B cell (primary cell): Measurements from ENCODE around the gene MORC4. TPM values are rescaled to one million over a fixed set of nuclear protein-coding genes. Genes with fewer than 3 reads are reported as not detected.

ENCODE experiments used
- ATAC-seq: fragments of 200-7000 bp; cut with Tn5 transposase; one replicate; pipeline ENCODE4 v1.10.0; 2021; ENCODE audit warnings: low read depth, mild to moderate bottlenecking, moderate number of reproducible peaks, moderate library complexity
- CTCF ChIA-PET: fragments of 350-600 bp; sonication (Branson Sonifier 250); formaldehyde crosslinking; loops from one replicate; lab custom pipeline; 2021; ENCODE audit warnings: antibody characterized with exemption, inconsistent platforms; lab: Charles Lee
- POLR2A ChIA-PET: fragments of 350-600 bp; sonication (Branson Sonifier 250); formaldehyde crosslinking; loops from one replicate; lab custom pipeline; 2021; ENCODE audit warnings: antibody characterized with exemption; lab: Charles Lee
- DNase-seq: peaks from one replicate; pipeline ENCODE4 v3.0.0; 2013
- H2AFZ ChIP-seq: 2 replicates; pipeline ENCODE4 v1.6.1; 2012; ENCODE audit warnings: mild to moderate bottlenecking, low read depth, low read length; ENCODE audit not compliant: insufficient read depth, poor library complexity, severe bottlenecking
- H3K27ac ChIP-seq, 2 donors: 1 replicate in 1 of 2; 2 replicates in 1 of 2; pipeline ENCODE4 v1.5.1; 2012 to 2013; ENCODE audit warnings: low read length in 2 of 2, mild to moderate bottlenecking in 2 of 2, moderate library complexity in 1 of 2
- H3K27me3 ChIP-seq, 4 experiments: fragments of 200-600 bp in 1 of 4; sonication (generic) in 1 of 4; replicated peaks in 1 of 4; 1 replicate in 2 of 4; 2 replicates in 2 of 4; pipeline versions ENCODE4 v1.6.1 to v1.7.0; 2013 to 2016; ENCODE audit warnings: low read length in 3 of 4, mild to moderate bottlenecking in 2 of 4, mixed read lengths in 1 of 4, moderate library complexity in 1 of 4; ENCODE audit not compliant: insufficient read depth in 4 of 4, control insufficient read depth in 3 of 4; ENCODE audit errors: control extremely low read depth in 1 of 4
- H3K36me3 ChIP-seq, 2 experiments: replicated peaks in 1 of 2; 1 replicate in 1 of 2; 2 replicates in 1 of 2; pipeline versions ENCODE4 v1.6.1 to v1.7.1; 2013; ENCODE audit warnings: low read length in 1 of 2; ENCODE audit not compliant: insufficient read depth in 2 of 2, control insufficient read depth in 1 of 2; ENCODE audit errors: control extremely low read depth in 1 of 2, extremely low read depth in 1 of 2
- H3K4me1 ChIP-seq, 2 donors: fragments of 200-600 bp in 1 of 2; sonication (generic) in 1 of 2; 1 replicate in 1 of 2; 2 replicates in 1 of 2; pipeline versions ENCODE4 v1.5.1 to v1.6.1; 2013 to 2017; ENCODE audit warnings: low read length in 2 of 2; ENCODE audit not compliant: control insufficient read depth in 2 of 2, insufficient read depth in 2 of 2
- H3K4me2 ChIP-seq: replicated peaks from 2 replicates; pipeline ENCODE3; 2012; ENCODE audit warnings: mild to moderate bottlenecking, low read depth, low read length; ENCODE audit not compliant: poor library complexity, severe bottlenecking
- H3K4me3 ChIP-seq, 5 experiments: fragments of 200-600 bp in 1 of 5; sonication (generic) in 1 of 5; 1 replicate in 3 of 5; 2 replicates in 2 of 5; pipeline versions ENCODE4 v1.5.1 to v1.7.0; 2011 to 2016; ENCODE audit warnings: low read length in 4 of 5, mild to moderate bottlenecking in 4 of 5, low read depth in 2 of 5, control low read depth in 1 of 5, moderate library complexity in 1 of 5; ENCODE audit not compliant: insufficient read depth in 1 of 5; ENCODE audit errors: control extremely low read depth in 1 of 5, extremely low read depth in 1 of 5
- H3K79me2 ChIP-seq: fragments of 200-600 bp; sonication (generic); one replicate; pipeline ENCODE4 v1.6.0; 2016; ENCODE audit warnings: low read length; ENCODE audit not compliant: control insufficient read depth, insufficient read depth
- H3K9ac ChIP-seq: fragments of 200-600 bp; sonication (generic); 2 replicates; pipeline ENCODE4 v1.6.1; 2017; ENCODE audit warnings: mild to moderate bottlenecking, low read length, moderate library complexity
- H3K9me3 ChIP-seq, 3 donors: one replicate each; pipeline versions ENCODE4 v1.6.1 to v1.7.1; 2013; ENCODE audit warnings: low read length in 2 of 3; ENCODE audit not compliant: control insufficient read depth in 2 of 3, insufficient read depth in 1 of 3; ENCODE audit errors: control extremely low read depth in 1 of 3
- H4K20me1 ChIP-seq: 2 replicates; pipeline ENCODE4 v1.6.0; 2012; ENCODE audit warnings: mild to moderate bottlenecking, low read length; ENCODE audit not compliant: insufficient read depth, control insufficient read depth, poor library complexity, severe bottlenecking
- H3K27ac Mint-ChIP-seq: one replicate; pipeline ENCODE4 v1.8.0; 2021; ENCODE audit warnings: mixed read lengths
- H3K27me3 Mint-ChIP-seq: one replicate; pipeline ENCODE4 v1.8.0; 2021; ENCODE audit warnings: mixed read lengths
- H3K4me1 Mint-ChIP-seq: one replicate; pipeline ENCODE4 v1.8.0; 2021; ENCODE audit warnings: mixed read lengths
- H3K4me3 Mint-ChIP-seq: one replicate; pipeline ENCODE4 v1.8.0; 2021; ENCODE audit warnings: mixed read lengths
- H3K9me3 Mint-ChIP-seq: one replicate; pipeline ENCODE4 v1.8.0; 2022; ENCODE audit warnings: mixed read lengths; ENCODE audit not compliant: insufficient read depth
- EZH2 ChIP-seq: IDR thresholded peaks from 2 replicates; pipeline ENCODE4 v1.6.1; 2012; ENCODE audit warnings: borderline replicate concordance, low read depth, mild to moderate bottlenecking, moderate library complexity, low read length; ENCODE audit not compliant: insufficient read depth, poor library complexity, severe bottlenecking
- WGBS: methylation state at CpG from one replicate; pipeline ENCODE4 v1.1.5; 2013; ENCODE audit warnings: missing lambda C conversion rate; ENCODE audit not compliant: insufficient coverage; 5-methylcytosine and 5-hydroxymethylcytosine counted together
- intact Hi-C: fragments of 100-400 bp; cut with micrococcal nuclease; formaldehyde crosslinking; loops from one replicate; pipeline ENCODE4 v1.10.0; 2022
- polyA minus RNA-seq: library from RNA; depleted of rRNA, polyadenylated mRNA; stranded (reverse); fragments of >200 nt; gene quantifications from 2 replicates; pipeline ENCODE4 v1.2.3, GENCODE V29; 2012
- polyA plus RNA-seq: library from polyadenylated mRNA; depleted of rRNA; stranded (reverse); fragments of >200 nt; gene quantifications from 2 replicates; pipeline ENCODE4 v1.2.3, GENCODE V29; 2012
- total RNA-seq, 2 donors: library from RNA; stranded (reverse); fragments of 120-200 nt in 1 of 2; gene quantifications; 1 replicate in 1 of 2; 2 replicates in 1 of 2; pipeline versions ENCODE4 v1.2.3 to v1.2.4, GENCODE V29; 2013 to 2022
- TF ChIP-seq, protein P1 (sequence below): fragments of 200-600 bp; IDR thresholded peaks from one replicate; pipeline ENCODE4 v1.8.0; 2022; ENCODE audit warnings: antibody characterized with exemption, mild to moderate bottlenecking

MORC4 gene
- 6.3 and 6.5 TPM in 2 replicates for total RNA-seq
- total RNA-seq (2013), result 6.0 TPM
- 1.1 and 2.0 TPM in 2 replicates for polyA plus RNA-seq
- polyA minus RNA-seq, result 2.0 and 2.4 TPM in 2 replicates

DNA sequence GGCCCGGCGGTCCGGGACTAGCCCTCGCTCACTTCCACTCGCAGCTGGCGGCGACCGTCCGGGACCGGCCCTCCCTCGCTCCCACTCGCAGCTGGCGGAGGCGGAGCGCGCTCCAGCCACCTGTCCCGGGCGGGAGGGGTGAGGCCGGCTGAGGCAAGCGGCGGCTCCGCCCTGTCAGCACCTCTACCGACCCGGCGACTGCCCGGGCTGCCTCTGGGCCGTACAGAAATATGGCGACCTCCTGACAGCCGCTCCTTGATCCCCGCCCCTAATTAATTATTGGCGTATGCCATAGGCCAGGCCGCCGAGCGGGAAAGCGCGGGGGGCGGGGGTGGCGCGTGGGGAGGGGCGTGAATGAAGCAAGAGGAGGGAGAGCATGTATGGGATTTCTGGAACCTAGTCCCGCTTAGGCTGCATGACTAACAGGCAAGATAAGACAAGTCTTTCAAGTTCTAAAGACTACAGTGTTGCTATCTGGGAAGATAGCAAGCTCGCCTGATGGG is at the start of gene MORC4:
Gene MORC4, minus strand, starts transcription at position 200 of the 503 bp plus-strand sequence. CDS start 243 bp downstream, outside the sequence.
- WGBS, result 0% methylated on average over 16 of the region's 42 CpGs
- H3K4me2 ChIP-seq, result peak within 1 kb of the TSS; percentile 77
- H3K27me3 ChIP-seq, result no peaks in the 10 kb centered on the region
- H3K9ac ChIP-seq, result peak within 1 kb of the TSS; percentile 61
- no peaks in the 10 kb centered on the region for H4K20me1 ChIP-seq
- H2AFZ ChIP-seq, result peak within 1 kb of the TSS; percentile 68
- ChIA-PET CTCF (interaction anchor here (1.9 to 2.1 kb wide), 2 partner anchors 429 to 776 kb away, joined by 11 to 14 read pairs; partner anchors contain the start of genes NCBP2L and TSC22D3), POLR2A (no interaction called here)
- H3K36me3 ChIP-seq, result no peaks in the 10 kb centered on the region
- H3K4me3 ChIP-seq, result peak within 1 kb of the TSS in 4 of 5 experiments; percentile 42 to 67 (median 54)
- no peaks in the 10 kb centered on the region for H3K9me3 ChIP-seq
- H3K4me1 ChIP-seq, result peaks cover 3 to 7% of the 10 kb centered on the region in 2 donors
- peak; percentile 66 for DNase-seq
- H3K9me3 Mint-ChIP-seq, result no peaks in the 10 kb centered on the region
- peaks cover 4% of the 10 kb centered on the region for H3K4me1 Mint-ChIP-seq
- peak within 1 kb of the TSS; percentile 64 for H3K27ac Mint-ChIP-seq
- no peak within 1 kb of the TSS for H3K27ac ChIP-seq
- peak within 1 kb of the TSS; percentile 81 for H3K4me3 Mint-ChIP-seq
- H3K27me3 Mint-ChIP-seq, result no peaks in the 10 kb centered on the region
- no peaks in the 10 kb centered on the region for H3K79me2 ChIP-seq
- no peak for TF ChIP-seq EZH2
- TF ChIP-seq, protein P1, sequence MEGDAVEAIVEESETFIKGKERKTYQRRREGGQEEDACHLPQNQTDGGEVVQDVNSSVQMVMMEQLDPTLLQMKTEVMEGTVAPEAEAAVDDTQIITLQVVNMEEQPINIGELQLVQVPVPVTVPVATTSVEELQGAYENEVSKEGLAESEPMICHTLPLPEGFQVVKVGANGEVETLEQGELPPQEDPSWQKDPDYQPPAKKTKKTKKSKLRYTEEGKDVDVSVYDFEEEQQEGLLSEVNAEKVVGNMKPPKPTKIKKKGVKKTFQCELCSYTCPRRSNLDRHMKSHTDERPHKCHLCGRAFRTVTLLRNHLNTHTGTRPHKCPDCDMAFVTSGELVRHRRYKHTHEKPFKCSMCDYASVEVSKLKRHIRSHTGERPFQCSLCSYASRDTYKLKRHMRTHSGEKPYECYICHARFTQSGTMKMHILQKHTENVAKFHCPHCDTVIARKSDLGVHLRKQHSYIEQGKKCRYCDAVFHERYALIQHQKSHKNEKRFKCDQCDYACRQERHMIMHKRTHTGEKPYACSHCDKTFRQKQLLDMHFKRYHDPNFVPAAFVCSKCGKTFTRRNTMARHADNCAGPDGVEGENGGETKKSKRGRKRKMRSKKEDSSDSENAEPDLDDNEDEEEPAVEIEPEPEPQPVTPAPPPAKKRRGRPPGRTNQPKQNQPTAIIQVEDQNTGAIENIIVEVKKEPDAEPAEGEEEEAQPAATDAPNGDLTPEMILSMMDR, result no peak
- ATAC-seq, result peak; percentile 90
- intact Hi-C loops, result loop anchor here (5.0 kb wide), 1 partner anchor 627 kb away; the partner anchor contains the start of gene PRPS1

DNA sequence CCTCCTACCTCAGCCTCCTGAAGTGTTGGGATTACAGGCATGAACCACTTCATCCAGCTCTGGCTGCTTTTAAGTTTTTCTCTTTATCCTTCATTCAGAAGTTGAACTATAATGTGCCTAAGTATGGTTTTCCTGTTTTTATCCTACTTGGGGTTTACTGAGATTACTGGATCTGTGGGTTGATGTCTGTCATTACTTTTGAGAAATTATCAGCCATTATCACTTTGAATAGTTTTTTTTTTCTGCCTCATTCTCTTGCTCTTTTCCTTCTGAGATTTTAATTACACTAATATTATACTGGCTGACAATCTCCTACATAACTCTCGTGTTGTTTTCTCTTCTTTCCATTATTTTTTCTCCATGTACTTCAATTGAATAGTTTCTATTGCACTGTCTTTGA is 47.6 kb upstream of the MORC4 start:
- Histone ChIP-seq H4K20me1 (no peaks in the 10 kb centered on the region), H3K9ac (no peak overlapping the region), H3K36me3 (no peaks in the 10 kb centered on the region), H3K4me1 (no peaks in the 10 kb centered on the region), H3K4me2 (no peak overlapping the region), H3K27ac (no peak overlapping the region), H3K27me3 (no peaks in the 10 kb centered on the region), H3K9me3 (no peaks in the 10 kb centered on the region), H2AFZ (no peak overlapping the region), H3K4me3 (no peak overlapping the region), H3K79me2 (no peaks in the 10 kb centered on the region)
- no peak for DNase-seq
- no peaks in the 10 kb centered on the region for H3K9me3 Mint-ChIP-seq
- intact Hi-C loops, result no loop called here
- no peak overlapping the region for H3K4me3 Mint-ChIP-seq
- no peak overlapping the region for H3K27ac Mint-ChIP-seq
- no peak for ATAC-seq
- CTCF ChIA-PET, result no interaction called here
- H3K27me3 Mint-ChIP-seq, result peaks cover 10% of the 10 kb centered on the region
- POLR2A ChIA-PET, result no interaction called here
- H3K4me1 Mint-ChIP-seq, result no peaks in the 10 kb centered on the region
- WGBS, result no CpG with 5 or more reads among the region's 1 CpG
- no peak for TF ChIP-seq EZH2
- TF ChIP-seq, protein P1, result no peak
